Left hindlimb (tissue), 1 donor: ENCODE results near the gene ADCYAP1R1.

Experiments
- DNase-seq: peaks from one replicate; pipeline ENCODE4 v3.0.0-alpha.2; 2018

Gene ADCYAP1R1

DNA sequence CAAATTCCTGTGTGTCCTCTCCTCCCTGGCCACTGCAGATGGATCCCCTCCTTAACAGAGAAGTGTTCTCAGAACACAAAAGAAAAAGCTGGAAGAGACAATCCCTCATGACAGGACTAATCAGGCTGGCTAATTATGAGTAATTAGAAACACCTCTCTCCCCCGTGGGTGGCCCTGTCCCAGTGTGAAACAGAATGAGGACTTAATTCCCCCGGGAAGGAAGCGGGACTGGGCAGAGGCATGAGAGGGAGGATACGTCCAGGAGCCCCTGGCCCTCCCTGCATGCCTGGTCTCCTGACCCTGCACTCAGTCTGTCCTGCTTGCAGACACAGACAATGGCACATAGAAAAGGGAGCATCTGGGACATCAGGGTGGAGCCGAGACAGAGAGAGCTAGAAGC is 7.6 kb upstream of the ADCYAP1R1 start:
- DNase-seq: no peak

DNA sequence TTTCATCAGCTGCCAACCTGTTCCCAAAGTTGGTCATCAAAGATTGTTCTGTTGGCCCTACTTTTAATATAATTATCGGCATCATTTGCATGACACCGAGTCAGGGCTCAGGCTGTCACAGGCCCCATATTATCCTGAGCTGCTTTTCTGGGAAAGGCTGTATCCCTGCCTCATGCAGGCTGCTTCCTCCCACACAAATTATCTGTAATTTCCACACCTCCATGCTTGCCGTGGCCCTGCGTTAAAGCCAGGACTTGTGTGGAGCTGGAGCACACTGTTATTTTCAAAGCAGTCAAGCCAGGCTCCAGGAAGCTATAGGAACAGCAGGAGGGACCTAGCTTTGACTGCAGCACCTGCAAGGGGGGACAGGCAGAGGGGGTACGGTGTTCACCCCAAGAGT is 5.4 kb upstream of the ADCYAP1R1 start:
- no peak for DNase-seq

DNA sequence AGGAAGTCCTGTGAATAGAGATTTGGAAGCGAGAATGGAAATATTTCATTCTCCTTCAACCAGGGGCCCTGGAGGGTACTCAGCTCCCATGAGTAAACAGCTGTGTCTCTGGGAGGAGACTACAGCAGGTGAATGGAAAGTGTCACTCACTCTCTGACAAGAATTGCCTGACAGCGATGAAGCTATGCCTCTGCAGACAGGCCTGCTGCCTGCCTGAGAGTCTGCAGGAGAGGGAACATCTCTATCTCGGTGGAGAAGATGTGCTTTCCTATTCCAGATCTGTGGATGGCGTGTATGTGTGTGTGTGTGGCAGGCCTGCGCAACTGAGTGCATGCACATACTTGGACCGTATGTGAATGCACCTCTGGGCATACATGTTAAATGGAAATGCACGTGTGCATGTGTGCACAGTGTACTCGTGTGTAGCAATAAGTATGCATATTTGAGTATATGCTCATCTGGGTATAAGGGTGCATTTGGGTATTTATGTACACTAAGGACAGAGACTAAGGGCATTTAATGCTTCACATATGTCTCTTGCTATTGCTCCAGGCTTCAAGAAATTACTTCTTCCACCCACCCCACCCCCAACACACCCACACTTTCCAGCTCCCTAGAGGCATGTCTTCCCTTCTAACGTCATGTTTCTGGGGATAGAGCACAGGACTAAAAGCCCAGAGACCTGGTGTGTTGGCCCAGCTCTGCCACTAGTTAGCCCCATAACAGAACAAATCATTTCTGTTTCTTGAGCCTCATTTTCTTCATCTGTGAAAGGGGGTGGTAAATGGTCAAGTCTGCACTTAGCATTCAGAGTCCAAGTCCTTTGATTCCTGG is 4.6 kb upstream of the ADCYAP1R1 start:
- no peak for DNase-seq

DNA sequence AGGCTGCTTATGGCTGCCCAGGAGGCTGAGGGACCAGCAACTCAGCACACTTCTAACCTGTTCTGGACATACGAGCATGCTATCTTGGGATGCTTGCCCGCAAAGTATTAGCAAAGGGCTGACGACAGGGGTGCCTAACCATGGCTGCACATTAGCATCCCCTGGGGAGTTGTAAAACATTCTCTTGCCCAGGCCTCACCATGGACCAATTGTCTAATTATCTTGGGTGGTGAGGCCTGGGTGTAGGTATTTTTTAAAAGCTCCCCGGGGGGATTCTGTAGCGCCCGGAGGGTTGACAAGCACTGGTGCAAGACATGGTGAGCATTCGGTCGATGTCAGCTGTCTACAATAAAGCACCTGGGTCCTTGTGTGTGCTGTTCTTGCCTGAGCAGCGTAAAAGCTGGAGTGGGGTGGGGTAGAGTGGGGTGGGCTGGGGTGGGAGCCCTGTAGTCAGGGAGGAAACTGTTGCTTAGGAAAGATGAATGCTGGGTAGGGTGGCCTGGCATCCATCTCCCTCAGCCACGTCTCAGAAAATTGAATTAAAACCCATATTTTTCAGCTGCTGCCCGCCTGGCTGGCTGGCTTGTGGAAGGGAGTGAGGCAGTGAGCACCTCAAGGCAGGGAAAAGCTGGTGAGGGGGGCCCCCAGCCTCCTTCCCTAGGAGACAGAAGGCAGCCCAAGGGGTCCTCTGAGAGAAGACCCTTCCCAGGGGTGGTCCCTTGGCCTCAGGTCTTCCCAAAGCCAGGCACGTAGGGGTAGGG is 2.9 kb upstream of the ADCYAP1R1 start:
- DNase-seq: no peak

DNA sequence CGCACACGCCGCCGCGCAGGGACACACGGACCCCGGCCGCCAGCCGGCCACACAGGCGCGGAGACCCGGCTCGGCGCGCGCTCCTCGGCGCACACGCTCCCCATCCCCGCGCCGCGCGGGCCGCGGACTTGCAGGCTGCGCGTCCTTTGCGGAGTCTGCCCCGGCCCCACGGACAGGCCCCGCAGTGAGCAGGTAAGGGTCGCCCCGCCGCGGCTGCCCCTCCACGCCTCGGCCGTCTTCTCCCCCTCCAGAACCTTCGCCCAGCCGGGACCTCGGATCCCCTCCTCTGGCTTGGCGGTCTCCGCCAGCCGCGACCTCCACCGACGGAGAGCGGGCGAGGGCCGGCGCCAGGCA is 356 bp downstream of the ADCYAP1R1 start:
- no peak for DNase-seq

DNA sequence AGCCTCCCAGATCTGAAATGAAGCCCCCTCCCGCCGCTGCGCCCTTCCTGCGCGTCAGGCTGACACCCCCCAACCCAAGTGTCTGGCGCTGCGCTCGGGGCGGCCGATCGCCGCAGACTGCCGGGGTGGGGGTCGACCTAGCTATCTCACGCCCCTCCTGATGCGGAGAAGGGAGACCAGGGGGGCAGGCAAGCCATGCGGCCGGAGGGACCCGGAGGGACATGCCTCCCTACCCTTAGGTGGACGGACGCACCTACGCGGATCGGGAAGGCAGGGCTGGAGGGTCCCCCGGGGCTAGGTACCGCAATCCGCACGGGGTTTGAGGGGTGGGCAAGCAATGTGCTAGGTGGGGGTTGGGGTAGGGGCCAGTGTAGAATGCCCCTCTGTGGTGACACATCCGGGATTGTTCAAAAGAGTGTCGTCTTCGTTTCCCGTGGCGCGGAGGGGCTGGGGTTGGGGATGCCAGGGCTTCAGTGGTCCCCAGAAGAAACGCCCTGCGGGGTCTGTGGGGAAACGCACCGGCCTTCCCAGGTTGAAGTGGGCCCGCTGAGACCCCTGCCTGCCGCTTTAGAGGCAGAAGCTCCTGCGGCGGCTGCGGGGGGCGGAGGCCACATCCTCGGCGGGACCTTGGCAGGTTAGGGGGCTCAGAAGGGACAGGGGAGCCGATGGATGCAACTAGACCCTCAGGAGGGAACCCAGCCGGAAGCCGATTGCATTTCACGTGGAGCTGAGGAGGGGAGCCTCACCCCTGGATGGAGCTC is 913 bp downstream of the ADCYAP1R1 start:
- no peak for DNase-seq

DNA sequence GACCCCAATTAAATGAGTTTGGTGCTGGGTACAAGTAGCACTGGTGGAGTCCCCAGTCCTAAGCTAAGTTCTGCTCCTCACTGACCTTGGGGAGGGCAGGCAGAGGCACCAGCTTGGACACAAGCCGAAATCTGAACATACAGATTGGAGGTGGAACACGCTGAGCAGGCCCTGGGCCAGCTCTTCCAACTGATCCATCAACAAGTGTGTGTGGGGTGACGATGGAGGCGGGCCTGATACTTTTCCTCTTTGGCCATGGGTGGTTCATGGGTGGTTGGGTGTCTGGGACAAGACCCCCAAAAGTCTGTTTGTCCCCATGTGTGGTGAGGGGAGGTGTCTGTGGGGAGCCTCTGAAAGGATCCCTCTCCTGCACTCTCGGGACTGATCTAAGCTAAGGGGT is 1.9 kb downstream of the ADCYAP1R1 start:
- no peak for DNase-seq

DNA sequence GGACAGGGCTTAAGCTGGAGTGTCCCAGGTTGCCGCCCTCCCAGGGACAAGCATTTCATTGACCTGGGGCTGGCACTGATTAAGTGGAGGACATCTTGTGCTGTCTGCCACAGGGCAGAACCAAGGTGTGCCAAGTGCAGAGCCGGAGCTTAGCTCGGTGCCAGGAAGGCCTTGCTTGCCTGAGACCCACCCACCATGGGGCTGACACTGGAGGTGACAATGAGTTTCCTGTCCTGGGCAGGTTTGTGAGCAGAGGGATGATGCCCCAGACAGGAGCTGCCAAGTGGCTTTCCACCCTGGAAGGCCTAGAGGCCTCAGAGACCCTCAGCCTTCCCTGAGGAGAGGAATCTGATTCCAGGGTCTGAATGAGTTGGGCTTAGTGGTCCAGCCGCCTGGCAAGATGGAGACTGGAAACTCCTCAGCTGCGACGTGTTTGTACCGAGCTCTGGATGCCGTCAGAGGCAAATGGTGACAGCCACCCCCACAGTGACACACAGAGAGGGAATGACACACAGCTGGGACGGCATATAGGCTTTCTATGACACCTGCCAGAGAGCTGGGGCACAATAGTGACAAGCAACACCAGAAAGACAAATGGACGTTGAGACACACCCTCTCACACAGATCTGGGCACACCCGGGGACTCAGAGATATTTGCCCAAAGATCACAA is 2.6 kb downstream of the ADCYAP1R1 start:
- DNase-seq: no peak

DNA sequence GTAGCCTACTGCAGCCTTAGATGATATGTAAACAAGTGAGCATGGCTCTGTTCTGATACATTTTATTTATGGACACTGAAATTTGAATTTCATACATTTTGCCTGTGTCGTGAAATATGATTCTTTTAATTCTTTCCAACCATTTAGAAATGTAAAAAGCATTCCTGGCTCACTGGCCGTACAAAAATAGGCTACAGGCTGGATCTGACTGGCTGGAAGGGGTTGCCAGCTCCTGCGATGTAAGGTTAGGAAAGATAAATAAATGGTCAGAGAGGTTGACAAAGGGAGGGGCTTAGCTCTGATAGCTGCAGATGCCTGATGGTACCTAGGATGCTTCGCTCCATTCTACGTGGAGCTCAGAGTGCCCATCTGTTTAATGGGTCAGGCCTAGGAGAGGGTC is 3.4 kb downstream of the ADCYAP1R1 start:
- DNase-seq: no peak

DNA sequence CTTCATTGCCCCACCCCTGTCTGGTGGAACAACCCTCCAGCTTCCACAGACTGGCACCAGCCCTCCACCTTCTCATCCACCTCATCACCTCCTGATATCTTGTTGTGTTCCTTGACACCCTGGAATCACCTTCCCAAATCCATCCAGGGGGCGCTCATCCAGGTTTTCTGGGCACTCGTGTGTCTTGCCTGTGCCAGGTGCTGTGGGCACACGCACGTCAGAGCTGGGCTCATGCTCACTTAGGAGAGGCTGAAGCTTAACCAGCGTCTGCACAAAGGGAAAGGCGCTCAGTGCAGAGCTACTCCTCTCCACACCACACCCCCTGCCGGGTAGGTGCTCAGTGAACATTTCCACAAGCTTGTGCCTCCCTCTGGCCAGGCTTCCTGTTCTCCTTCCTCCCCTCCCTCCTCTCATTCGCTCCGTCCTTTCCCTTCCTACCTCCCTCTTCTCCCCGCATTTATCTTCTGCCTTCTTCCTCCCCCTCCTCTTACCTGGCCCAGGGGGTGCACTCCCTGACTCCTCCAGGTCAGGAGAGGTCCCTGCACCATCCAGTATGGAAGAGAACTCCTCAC is 4.8 kb downstream of the ADCYAP1R1 start:
- DNase-seq: no peak

DNA sequence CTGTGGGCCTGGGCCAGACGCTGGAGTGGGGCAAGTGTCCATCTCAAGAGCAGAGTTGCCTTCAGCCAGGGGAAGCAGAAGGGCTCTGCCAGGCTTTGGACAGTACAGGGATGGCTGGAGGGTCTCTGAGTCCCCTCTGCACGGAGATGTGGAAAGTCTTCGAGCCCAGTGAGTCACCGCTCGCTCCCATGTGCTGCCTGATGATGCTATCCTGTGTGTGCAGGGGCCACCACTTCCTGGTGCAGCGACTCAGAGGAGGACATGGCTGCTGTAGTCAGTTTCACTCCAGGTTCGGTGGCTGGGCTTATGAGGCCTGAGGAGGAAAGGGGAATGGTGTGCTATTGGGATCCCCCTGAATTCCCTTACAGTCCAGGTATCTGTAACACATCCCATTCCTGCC is 6.0 kb downstream of the ADCYAP1R1 start:
- no peak for DNase-seq

DNA sequence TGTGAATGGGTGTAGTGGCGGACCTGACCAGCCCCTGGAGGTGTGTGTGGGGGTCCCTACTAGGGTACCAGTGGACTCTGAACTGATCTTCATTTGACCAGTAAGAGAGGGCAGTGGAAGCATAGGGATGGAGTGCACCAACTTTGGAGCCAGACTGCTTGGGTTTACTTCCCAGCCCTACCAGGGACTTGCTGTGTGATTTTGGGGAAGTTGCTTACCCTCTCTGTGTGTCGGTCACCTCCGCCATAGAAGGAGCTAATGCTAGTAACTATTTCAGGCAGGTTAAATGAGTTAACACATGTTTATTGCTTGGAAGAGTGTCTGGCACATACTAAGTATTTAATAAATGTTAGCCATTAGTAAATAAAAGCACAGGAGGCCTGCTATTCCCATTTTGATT is 6.6 kb downstream of the ADCYAP1R1 start:
- DNase-seq: no peak

DNA sequence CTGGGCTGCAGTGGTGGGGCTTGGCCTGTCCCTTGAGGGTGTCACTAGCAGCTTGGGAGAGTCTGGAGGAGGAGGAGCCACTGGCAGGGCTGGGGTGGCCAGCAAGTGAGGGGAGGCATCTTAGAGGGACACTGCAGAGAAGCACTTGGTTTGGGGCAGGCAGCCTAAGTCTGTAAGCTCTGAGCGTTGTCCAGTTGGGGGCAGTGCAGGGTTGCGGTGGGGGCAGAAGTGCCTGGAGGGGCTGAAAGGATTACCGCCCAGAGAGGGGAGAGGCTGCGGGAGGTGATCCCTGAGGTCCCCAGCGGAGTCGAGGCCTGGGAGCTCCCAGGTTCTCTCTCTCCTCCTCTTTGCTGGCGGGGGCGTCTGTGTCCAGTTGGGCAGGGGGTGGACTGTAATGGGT is 7.4 kb downstream of the ADCYAP1R1 start:
- no peak for DNase-seq

DNA sequence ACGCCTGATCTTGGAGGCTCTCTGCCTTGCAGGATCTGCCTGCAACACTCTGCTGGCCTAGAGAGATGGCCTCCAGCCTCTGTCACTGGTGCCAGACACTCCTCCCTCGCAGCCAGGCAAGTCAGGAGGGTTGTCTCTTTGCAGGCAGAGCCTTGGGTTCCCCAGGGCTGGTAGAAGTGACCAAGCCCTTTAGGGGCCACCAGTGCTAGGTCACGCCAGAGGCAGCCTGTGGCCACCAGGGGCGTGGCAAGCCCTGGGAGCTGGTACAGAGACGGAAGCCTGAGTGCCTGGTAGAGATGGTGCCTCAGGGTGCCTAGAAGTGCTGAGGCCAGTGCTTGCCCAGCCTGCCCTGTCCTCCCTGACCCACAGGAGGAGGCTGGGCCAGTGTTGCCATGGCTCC is 9.1 kb downstream of the ADCYAP1R1 start:
- no peak for DNase-seq

DNA sequence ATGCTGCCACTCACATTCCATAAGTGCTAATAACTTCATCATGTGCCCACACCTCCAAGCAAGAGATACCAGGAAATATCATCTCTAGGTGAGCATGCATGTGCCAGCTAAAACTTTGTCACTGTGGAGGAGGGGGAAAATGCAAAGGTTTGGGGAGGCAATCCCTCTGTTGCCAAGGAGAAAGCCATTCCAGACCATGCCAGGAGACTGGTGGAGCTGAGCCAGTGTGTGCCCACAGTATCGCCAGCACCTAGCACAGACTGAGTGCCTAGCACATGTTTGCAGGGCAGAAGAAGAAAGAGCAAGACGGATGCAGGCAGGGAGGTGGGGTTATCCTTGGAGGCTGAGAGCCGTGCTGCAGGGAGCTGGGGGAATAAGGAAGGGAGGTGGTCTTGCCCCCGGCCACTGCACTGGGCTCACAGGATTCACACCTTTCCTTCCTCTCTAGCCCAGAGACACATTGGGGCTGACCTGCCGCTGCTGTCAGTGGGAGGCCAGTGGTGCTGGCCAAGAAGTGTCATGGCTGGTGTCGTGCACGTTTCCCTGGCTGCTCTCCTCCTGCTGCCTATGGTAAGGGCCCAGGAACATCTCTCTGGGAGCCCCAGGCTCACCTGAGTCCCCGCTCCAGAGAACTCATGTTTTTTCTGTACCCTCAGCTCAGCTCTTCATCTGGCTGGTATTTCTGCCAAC is 10.8 kb downstream of the ADCYAP1R1 start:
- no peak for DNase-seq

DNA sequence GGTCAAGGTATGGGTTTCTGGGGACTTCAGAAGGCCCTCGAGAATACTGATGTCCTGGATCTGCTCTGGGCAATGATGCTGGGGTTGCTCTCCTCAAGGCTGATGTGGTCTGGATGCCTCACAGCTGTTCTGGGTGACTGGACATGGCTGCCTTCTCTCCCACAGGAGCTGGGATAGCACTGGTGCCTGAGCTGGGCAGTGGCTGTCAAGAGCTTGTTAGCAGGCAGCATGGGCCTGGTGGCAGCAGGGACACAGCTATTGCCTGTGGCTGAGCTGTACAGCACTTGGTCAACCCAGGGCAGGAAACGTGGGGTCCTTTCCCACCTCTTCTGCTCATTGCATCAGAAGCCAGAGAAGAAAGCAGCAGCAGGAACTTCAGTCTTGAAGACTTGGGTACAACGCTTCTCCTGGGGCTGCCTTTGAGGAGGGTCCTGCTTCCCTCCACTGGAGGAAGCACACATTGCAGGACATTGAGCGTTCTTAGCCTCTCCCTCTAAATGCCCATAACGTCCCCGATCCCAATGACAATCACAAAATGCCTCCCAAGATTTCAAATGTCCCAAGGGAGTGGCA is 13.0 kb downstream of the ADCYAP1R1 start:
- no peak for DNase-seq

DNA sequence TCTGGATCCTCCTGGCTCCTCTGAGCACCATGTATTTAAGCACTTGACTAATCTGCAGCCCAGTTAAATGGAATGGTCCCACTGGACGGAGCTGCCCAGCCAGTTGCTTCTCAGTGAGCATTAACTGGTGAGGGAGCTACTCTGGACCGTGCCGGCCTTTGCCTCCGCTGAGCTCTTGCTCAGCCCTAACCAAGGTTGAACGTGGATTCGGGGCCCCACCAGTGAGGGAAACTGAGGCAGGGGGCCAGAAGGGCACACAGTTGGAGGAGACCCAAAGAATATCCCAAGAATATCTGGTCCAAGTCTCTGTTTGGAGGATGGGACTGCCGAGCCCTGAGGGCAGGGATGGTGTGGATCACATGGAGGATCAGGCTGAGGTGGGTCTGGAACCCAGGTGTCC is 13.7 kb downstream of the ADCYAP1R1 start:
- peak; percentile 5 for DNase-seq

DNA sequence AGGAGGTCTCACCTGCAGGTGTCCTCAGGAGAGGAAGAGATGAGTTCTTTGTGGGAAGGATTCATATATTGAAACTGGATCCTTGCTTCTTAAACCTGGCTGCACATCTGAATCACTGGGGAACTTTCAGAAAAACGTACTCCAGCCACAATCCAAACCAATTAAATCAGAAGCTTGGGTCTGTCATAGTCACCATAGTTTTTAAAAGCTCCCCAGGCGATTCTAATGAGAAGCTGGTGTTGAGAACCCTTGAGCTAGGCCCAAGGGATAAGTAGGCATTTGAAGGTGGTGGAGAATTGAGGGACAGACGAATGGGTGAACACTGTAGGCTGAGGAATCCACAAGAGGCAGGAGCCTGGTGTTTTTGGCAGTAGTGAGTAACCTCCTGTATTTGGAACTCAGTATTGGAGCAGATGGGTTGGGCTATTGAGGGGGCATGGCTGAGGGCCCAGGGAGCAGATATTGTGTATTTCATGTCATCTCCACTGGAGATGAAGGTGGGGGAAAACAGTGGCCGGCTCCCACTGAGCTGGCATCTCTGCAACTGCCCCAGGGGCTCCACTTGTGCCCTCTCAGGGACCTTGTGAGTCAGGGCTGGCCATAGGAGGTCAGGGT is 14.5 kb downstream of the ADCYAP1R1 start:
- peak; percentile 6 for DNase-seq

DNA sequence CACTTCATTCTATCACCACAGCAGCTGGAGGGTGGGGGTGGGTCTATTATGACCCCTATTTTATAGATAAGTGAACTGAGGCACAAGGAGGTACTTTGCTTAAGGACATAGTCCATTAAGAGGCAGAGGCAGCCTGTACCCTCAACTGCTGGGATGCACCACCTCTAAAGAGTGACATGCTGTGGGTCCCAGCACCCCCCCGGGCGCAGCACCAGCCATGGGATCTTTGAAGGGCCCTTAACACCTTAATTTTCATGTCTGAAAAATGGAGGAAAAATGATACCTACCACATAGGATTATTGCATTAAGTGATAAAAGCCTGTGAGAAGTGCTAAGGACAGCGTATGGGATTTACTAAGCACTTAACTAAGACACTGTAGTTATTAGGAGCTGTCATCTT is 15.4 kb downstream of the ADCYAP1R1 start:
- peak; percentile 9 for DNase-seq

DNA sequence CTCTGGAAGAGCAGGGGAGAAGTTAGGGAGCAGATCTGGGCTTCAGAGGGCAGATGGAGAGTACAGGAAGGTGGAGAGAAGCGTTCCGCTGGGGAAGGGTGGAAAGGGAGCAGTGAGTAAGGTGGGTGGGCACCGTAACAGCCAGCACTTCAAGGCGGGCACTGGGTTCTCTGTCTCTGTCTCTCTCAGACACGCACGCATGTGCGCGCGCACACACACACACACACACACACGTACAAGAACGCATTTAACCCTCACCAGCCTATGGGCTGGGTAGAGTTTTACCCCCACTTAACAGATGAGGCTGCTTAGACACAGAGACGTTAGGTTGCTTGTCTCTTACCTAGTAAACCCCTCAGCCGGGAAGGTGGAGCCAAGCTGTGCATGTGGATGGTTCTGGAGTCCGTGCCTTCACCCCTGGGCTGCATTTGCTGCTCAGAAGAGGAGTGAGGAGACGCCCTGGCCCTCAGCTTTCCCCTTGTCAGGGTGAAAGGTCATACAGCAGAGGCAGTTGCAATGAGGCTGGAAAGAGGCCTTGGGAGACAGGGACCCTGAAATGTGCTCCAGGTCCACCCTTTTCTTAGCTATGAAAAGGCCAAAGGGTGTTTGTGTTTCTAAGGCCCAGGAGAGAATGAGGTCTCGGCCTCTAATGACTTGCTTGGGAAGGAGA is 16.0 kb downstream of the ADCYAP1R1 start:
- peak; percentile 0 for DNase-seq
